ENCODE measurements around the gene RHOD. TPM values are rescaled to one million over a fixed set of nuclear protein-coding genes. Genes with fewer than 3 reads are reported as not detected.

RHOD gene
- total RNA-seq, 1 donor from 2014 or later, result 1.7 TPM

- Mint-ChIP-seq H3K27ac (ENCODE audit: unreplicated experiment) (no peak overlapping the region), H3K27me3 (ENCODE audit: low read depth) (peaks cover 65% of the 10 kb centered on the region), H3K9me3 (no peaks in the 10 kb centered on the region), H3K4me1 (peaks cover 8% of the 10 kb centered on the region), H3K4me3 (no peak overlapping the region), H3K36me3 (ENCODE audit: low read depth) (no peaks in the 10 kb centered on the region)
- no peak for TF ChIP-seq CTCF (conservative IDR thresholded peaks at IDR 0.05)
- DNase-seq (ENCODE audit: low read depth, low spot score), result no peak
These were observed 32.7 kb upstream of the RHOD start for GRCh38 chr11:67023957-67024353.

DNA sequence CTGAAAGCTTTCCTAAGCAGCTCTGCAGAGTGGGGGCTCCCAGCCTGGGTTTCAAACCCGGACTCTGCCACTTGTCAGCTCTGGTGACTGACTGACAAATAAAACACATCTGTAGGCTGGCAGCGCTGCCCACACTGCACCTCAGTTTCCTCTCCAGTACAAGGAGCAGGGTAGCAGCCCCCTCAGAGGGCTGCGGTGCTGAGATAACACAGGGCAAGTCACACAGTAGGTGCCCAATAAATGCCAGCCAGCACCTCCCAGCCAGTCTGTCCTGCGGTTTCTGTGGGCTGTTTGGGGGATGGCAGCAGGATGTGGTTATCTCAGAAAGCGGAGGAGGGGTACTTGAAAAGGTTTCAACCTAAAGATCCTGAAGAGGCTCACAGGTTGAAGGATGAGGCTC, 32.2 kb upstream of the RHOD start:
- Mint-ChIP-seq H3K27me3 (ENCODE audit: low read depth) (peaks cover 64% of the 10 kb centered on the region), H3K4me3 (no peak overlapping the region), H3K36me3 (ENCODE audit: low read depth) (no peaks in the 10 kb centered on the region), H3K9me3 (no peaks in the 10 kb centered on the region), H3K4me1 (peaks cover 8% of the 10 kb centered on the region), H3K27ac (ENCODE audit: unreplicated experiment) (no peak overlapping the region)
- no peak for DNase-seq (ENCODE audit: low read depth, low spot score)
- TF ChIP-seq CTCF (conservative IDR thresholded peaks at IDR 0.05), result no peak

GRCh38 chr11:67024966-67025365, 31.7 kb upstream of the RHOD start:
- DNase-seq (ENCODE audit: low read depth, low spot score), result no peak
- no peak overlapping the region for H3K27ac Mint-ChIP-seq (ENCODE audit: unreplicated experiment)
- no peak overlapping the region for H3K4me3 Mint-ChIP-seq
- no peaks in the 10 kb centered on the region for H3K9me3 Mint-ChIP-seq
- peaks cover 8% of the 10 kb centered on the region for H3K4me1 Mint-ChIP-seq
- no peaks in the 10 kb centered on the region for H3K36me3 Mint-ChIP-seq (ENCODE audit: low read depth)
- peaks cover 62% of the 10 kb centered on the region for H3K27me3 Mint-ChIP-seq (ENCODE audit: low read depth)
- no peak for TF ChIP-seq CTCF (conservative IDR thresholded peaks at IDR 0.05)

GRCh38 chr11:67025750-67026149, 30.9 kb upstream of the RHOD start:
- DNase-seq (ENCODE audit: low read depth, low spot score), result no peak
- H3K27me3 Mint-ChIP-seq (ENCODE audit: low read depth), result peaks cover 61% of the 10 kb centered on the region
- H3K4me1 Mint-ChIP-seq, result peaks cover 8% of the 10 kb centered on the region
- H3K9me3 Mint-ChIP-seq, result no peaks in the 10 kb centered on the region
- H3K27ac Mint-ChIP-seq (ENCODE audit: unreplicated experiment), result no peak overlapping the region
- no peak for TF ChIP-seq CTCF (conservative IDR thresholded peaks at IDR 0.05)
- no peak overlapping the region for H3K4me3 Mint-ChIP-seq
- no peaks in the 10 kb centered on the region for H3K36me3 Mint-ChIP-seq (ENCODE audit: low read depth)

DNA sequence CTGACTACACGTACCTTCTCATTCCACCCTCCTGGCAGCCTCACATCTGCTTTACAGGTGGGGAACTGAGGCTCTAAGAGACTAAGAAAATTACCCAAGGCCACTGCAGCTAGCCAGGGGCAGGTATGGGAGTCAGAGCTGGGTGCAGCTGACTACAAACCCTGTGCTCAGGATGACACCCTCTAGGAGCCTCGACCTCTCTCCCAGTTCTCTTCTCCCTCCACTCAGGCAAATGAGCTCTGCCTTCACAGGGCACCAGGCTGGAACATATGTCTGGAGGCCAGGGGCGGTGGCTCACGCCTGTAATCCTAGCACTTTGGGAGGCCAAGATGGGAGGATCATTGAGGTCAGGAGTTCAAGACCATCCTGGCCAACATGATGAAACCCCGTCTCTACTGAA, 29.7 kb upstream of the RHOD start:
- H3K27me3 Mint-ChIP-seq (ENCODE audit: low read depth), result peaks cover 52% of the 10 kb centered on the region

More for the DNA sequence above, 29.7 kb upstream of the RHOD start:
- Mint-ChIP-seq H3K27ac (ENCODE audit: unreplicated experiment) (no peak overlapping the region), H3K4me1 (peaks cover 8% of the 10 kb centered on the region), H3K4me3 (no peak overlapping the region), H3K36me3 (ENCODE audit: low read depth) (no peaks in the 10 kb centered on the region), H3K9me3 (no peaks in the 10 kb centered on the region)
- TF ChIP-seq CTCF (conservative IDR thresholded peaks at IDR 0.05), result no peak
- no peak for DNase-seq (ENCODE audit: low read depth, low spot score)

Data from neural crest cell (in vitro differentiated cells).